SK-N-SH (cell line): ENCODE data around the gene CSTPP1. TPM values are rescaled to one million over a fixed set of nuclear protein-coding genes. Genes with fewer than 3 reads are reported as not detected.

Experiments used
- CTCF ChIA-PET: fragments of 300-600, 350-600 bp; formaldehyde crosslinking; extraction: SDS; loops from one replicate; lab custom pipeline; 2021; lab: Yijun Ruan, JAX
- POLR2A ChIA-PET: fragments of 350-600 bp; sonication (Branson Sonifier 250); formaldehyde crosslinking; extraction: SDS; loops from one replicate; lab custom pipeline; 2020; ENCODE audit warnings: antibody characterized with exemption, inconsistent platforms; lab: Yijun Ruan, JAX
- DNase-seq: peaks from one replicate; pipeline ENCODE4 v3.0.0; 2012
- H2AFZ ChIP-seq: fragments of 200-600 bp; sonication (generic); 2 replicates; pipeline ENCODE4 v1.8.1; 2016; ENCODE audit warnings: antibody characterized with exemption, mild to moderate bottlenecking, low read depth
- H3F3A ChIP-seq: fragments of 200-600 bp; sonication (generic); replicated peaks from 2 replicates; pipeline ENCODE3; 2016; ENCODE audit warnings: antibody characterized with exemption, mild to moderate bottlenecking; ENCODE audit not compliant: insufficient read depth
- H3K27ac ChIP-seq, 2 experiments: fragments of 200-500 bp in 1 of 2; fragments of 200-600 bp in 1 of 2; sonication (Bioruptor generic) in 1 of 2; sonication (generic), shearing (Covaris generic) in 1 of 2; 2 replicates each; pipeline versions ENCODE4 v1.5.1 to v1.6.1; 2014 to 2016; ENCODE audit warnings: low read depth in 2 of 2, inconsistent platforms in 1 of 2, low read length in 1 of 2, mild to moderate bottlenecking in 1 of 2, mixed read lengths in 1 of 2
- H3K27me3 ChIP-seq: fragments of 200-600 bp; sonication (generic), shearing (Covaris generic); 2 replicates; pipeline ENCODE4 v1.6.1; 2016; ENCODE audit warnings: mixed run types; ENCODE audit not compliant: insufficient read depth
- H3K36me3 ChIP-seq, 2 experiments: fragments of 200-500 bp in 1 of 2; fragments of 200-600 bp in 1 of 2; sonication (Bioruptor generic) in 1 of 2; sonication (generic) in 1 of 2; replicated peaks in 1 of 2; 2 replicates each; pipeline versions ENCODE3 to v1.5.1; 2014 to 2016; ENCODE audit warnings: low read length in 1 of 2, mild to moderate bottlenecking in 1 of 2; ENCODE audit not compliant: insufficient read depth in 2 of 2, control insufficient read depth in 1 of 2
- H3K4me1 ChIP-seq, 2 experiments: fragments of 200-500 bp in 1 of 2; fragments of 200-600 bp in 1 of 2; sonication (Bioruptor generic) in 1 of 2; sonication (generic), shearing (Covaris generic) in 1 of 2; 2 replicates each; pipeline versions ENCODE4 v1.5.1 to v1.6.1; 2014 to 2016; ENCODE audit warnings: low read depth in 1 of 2, low read length in 1 of 2, mixed run types in 1 of 2; ENCODE audit not compliant: insufficient read depth in 2 of 2, control insufficient read depth in 1 of 2
- H3K4me2 ChIP-seq: fragments of 200-600 bp; sonication (generic), shearing (Covaris generic); 2 replicates; pipeline ENCODE4 v1.6.1; 2017; ENCODE audit warnings: mixed run types
- H3K4me3 ChIP-seq, 2 experiments: fragments of 200-500 bp in 1 of 2; fragments of 200-600 bp in 1 of 2; sonication (Bioruptor generic) in 1 of 2; sonication (generic), shearing (Covaris generic) in 1 of 2; 2 replicates each; pipeline versions ENCODE4 v1.5.1 to v1.8.1; 2014 to 2016; ENCODE audit warnings: low read depth in 2 of 2, inconsistent platforms in 1 of 2, low read length in 1 of 2, mild to moderate bottlenecking in 1 of 2, mixed read lengths in 1 of 2, moderate library complexity in 1 of 2
- H3K79me2 ChIP-seq: fragments of 200-600 bp; sonication (generic); 2 replicates; pipeline ENCODE4 v1.8.1; 2017; ENCODE audit warnings: mild to moderate bottlenecking; ENCODE audit not compliant: insufficient read depth
- H3K9ac ChIP-seq: fragments of 200-600 bp; sonication (generic); 2 replicates; pipeline ENCODE4 v1.6.1; 2017; ENCODE audit warnings: mixed run types
- H3K9me2 ChIP-seq: fragments of 200-600 bp; sonication (generic); 2 replicates; pipeline ENCODE4 v1.6.1; 2017; ENCODE audit warnings: mixed run types
- H3K9me3 ChIP-seq: fragments of 200-600 bp; sonication (generic); 2 replicates; pipeline ENCODE4 v1.6.1; 2017; ENCODE audit warnings: mixed run types, mild to moderate bottlenecking, moderate library complexity
- H4K20me1 ChIP-seq: fragments of 200-600 bp; sonication (generic); 2 replicates; pipeline ENCODE4 v1.6.1; 2017; ENCODE audit warnings: mild to moderate bottlenecking, mixed run types; ENCODE audit not compliant: insufficient read depth
- CHD2 ChIP-seq: fragments of 150-350 bp; IDR thresholded peaks from 2 replicates; pipeline ENCODE4 v1.6.1; 2018; ENCODE audit warnings: low read length; ENCODE audit not compliant: partially characterized antibody
- EP300 ChIP-seq, 2 experiments: IDR thresholded peaks; 2 replicates each; pipeline versions ENCODE4 v1.4.0 to v1.6.1; 2012; ENCODE audit warnings: borderline replicate concordance in 1 of 2, low read depth in 1 of 2, low read length in 1 of 2
- FOSL2 ChIP-seq: IDR thresholded peaks from 2 replicates; pipeline ENCODE4 v1.4.0; 2012; ENCODE audit warnings: low read depth, mild to moderate bottlenecking, moderate library complexity, borderline replicate concordance
- FOXJ3 ChIP-seq: sonication (generic); formaldehyde crosslinking; IDR thresholded peaks from 2 replicates; pipeline ENCODE4 v1.5.1; 2020; ENCODE audit warnings: mild to moderate bottlenecking, missing genetic modification reagents
- GABPA ChIP-seq: IDR thresholded peaks from 2 replicates; pipeline ENCODE4 v1.4.0; 2012; ENCODE audit warnings: low read depth, mild to moderate bottlenecking
- GATA2 ChIP-seq: sonication (generic); formaldehyde crosslinking; IDR thresholded peaks from 2 replicates; pipeline ENCODE4 v1.5.0; 2020; ENCODE audit warnings: mild to moderate bottlenecking, missing genetic modification reagents
- JUND ChIP-seq: IDR thresholded peaks from 2 replicates; pipeline ENCODE4 v1.4.0; 2012
- MEF2A ChIP-seq: IDR thresholded peaks from 2 replicates; pipeline ENCODE4 v1.4.0; 2012; ENCODE audit warnings: low read depth, borderline replicate concordance
- NFIC ChIP-seq: IDR thresholded peaks from 2 replicates; pipeline ENCODE4 v1.4.0; 2012; ENCODE audit warnings: borderline replicate concordance
- NRF1 ChIP-seq: IDR thresholded peaks from 2 replicates; pipeline ENCODE4 v1.6.1; 2012; ENCODE audit warnings: low read depth, mild to moderate bottlenecking, low read length
- POLR2AphosphoS5 ChIP-seq: IDR thresholded peaks from 2 replicates; pipeline ENCODE4 v1.6.1; 2012; ENCODE audit warnings: low read depth, low read length
- RAD21 ChIP-seq: IDR thresholded peaks from 2 replicates; pipeline ENCODE4 v1.6.1; 2012; ENCODE audit warnings: mild to moderate bottlenecking, low read length
- RFX5 ChIP-seq: IDR thresholded peaks from 2 replicates; pipeline ENCODE4 v1.6.1; 2012; ENCODE audit warnings: mild to moderate bottlenecking, improper control_type of control experiment, low read length
- SMC3 ChIP-seq: IDR thresholded peaks from 2 replicates; pipeline ENCODE4 v1.6.1; 2012; ENCODE audit warnings: low read depth, low read length, improper control_type of control experiment
- TAF1 ChIP-seq: IDR thresholded peaks from 2 replicates; pipeline ENCODE4 v1.6.1; 2012; ENCODE audit warnings: low read depth, mild to moderate bottlenecking, low read length, moderate library complexity, borderline replicate concordance
- TCF12 ChIP-seq: IDR thresholded peaks from 2 replicates; pipeline ENCODE4 v1.4.0; 2012
- TEAD4 ChIP-seq: IDR thresholded peaks from 2 replicates; pipeline ENCODE4 v1.4.0; 2012; ENCODE audit warnings: mild to moderate bottlenecking, borderline replicate concordance; ENCODE audit not compliant: insufficient read depth
- USF1 ChIP-seq: IDR thresholded peaks from 2 replicates; pipeline ENCODE4 v1.4.0; 2012; ENCODE audit warnings: low read depth, borderline replicate concordance
- WGBS: methylation state at CpG from one replicate; pipeline ENCODE4 v1.1.6; 2017; ENCODE audit warnings: low lambda C conversion rate; 5-methylcytosine and 5-hydroxymethylcytosine counted together
- polyA plus RNA-seq, 3 experiments: library from polyadenylated mRNA; depleted of rRNA; stranded (reverse); fragments of >200 nt; gene quantifications; 2 replicates each; pipeline ENCODE4 v1.2.3, GENCODE V29; 2012
- TF ChIP-seq, protein P1 (sequence below): fragments of 150-350 bp; IDR thresholded peaks from 2 replicates; pipeline ENCODE4 v1.6.1; 2017; ENCODE audit warnings: antibody characterized with exemption, low read length, low read depth, borderline replicate concordance
- TF ChIP-seq, protein P2 (sequence below): fragments of 150-350 bp; IDR thresholded peaks from 2 replicates; pipeline ENCODE4 v1.6.1; 2016; ENCODE audit warnings: mild to moderate bottlenecking, low read depth, low read length
- TF ChIP-seq, protein P3 (sequence below): IDR thresholded peaks from 2 replicates; pipeline ENCODE4 v1.4.0; 2012; ENCODE audit warnings: low read depth, borderline replicate concordance
- TF ChIP-seq, protein P4 (sequence below): IDR thresholded peaks from 2 replicates; pipeline ENCODE4 v1.4.0; 2012; ENCODE audit warnings: low read depth

CSTPP1 gene
- polyA plus RNA-seq, 1 of the 3 experiments (the other 2 are of a cell fraction) = 85.7 TPM

GRCh38 chr11:46953093-46953492, 16.5 kb downstream of the CSTPP1 start:
- no peak overlapping the region for H3K4me2 ChIP-seq
- CTCF ChIA-PET = interaction anchor here (2.5 kb wide), 1 partner anchor 200 kb away, joined by 10 read pairs; no protein-coding TSS in a partner anchor
- peaks cover 14% of the 10 kb centered on the region for H3F3A ChIP-seq
- H3K4me3 ChIP-seq = no peak overlapping the region
- H3K9me2 ChIP-seq = no peaks in the 10 kb centered on the region
- no peak for DNase-seq
- peaks cover 3 to 8% of the 10 kb centered on the region in 2 experiments for H3K36me3 ChIP-seq
- no peak overlapping the region for H2AFZ ChIP-seq
- no peak overlapping the region for H3K9ac ChIP-seq
- H3K27me3 ChIP-seq = no peaks in the 10 kb centered on the region
- POLR2A ChIA-PET = no interaction called here
- peaks cover 16% of the 10 kb centered on the region for H3K79me2 ChIP-seq
- no peaks in the 10 kb centered on the region for H3K9me3 ChIP-seq
- TF ChIP-seq TEAD4 (no peak), RAD21 (no peak), TCF12 (no peak), NFIC (no peak), EP300 (IDR thresholded peaks at IDR 0.05; ENCODE audit: borderline replicate concordance in 1 of 2, low read depth in 1 of 2, low read length in 1 of 2) (no peak), GATA2 (CRISPR knock-in tag) (no peak), TAF1 (no peak), SMC3 (no peak), FOXJ3 (no peak), GABPA (no peak)
- TF ChIP-seq, protein P1, sequence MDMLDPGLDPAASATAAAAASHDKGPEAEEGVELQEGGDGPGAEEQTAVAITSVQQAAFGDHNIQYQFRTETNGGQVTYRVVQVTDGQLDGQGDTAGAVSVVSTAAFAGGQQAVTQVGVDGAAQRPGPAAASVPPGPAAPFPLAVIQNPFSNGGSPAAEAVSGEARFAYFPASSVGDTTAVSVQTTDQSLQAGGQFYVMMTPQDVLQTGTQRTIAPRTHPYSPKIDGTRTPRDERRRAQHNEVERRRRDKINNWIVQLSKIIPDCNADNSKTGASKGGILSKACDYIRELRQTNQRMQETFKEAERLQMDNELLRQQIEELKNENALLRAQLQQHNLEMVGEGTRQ = no peak
- TF ChIP-seq, protein P2, sequence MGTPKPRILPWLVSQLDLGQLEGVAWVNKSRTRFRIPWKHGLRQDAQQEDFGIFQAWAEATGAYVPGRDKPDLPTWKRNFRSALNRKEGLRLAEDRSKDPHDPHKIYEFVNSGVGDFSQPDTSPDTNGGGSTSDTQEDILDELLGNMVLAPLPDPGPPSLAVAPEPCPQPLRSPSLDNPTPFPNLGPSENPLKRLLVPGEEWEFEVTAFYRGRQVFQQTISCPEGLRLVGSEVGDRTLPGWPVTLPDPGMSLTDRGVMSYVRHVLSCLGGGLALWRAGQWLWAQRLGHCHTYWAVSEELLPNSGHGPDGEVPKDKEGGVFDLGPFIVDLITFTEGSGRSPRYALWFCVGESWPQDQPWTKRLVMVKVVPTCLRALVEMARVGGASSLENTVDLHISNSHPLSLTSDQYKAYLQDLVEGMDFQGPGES = no peak
- TF ChIP-seq, protein P3, sequence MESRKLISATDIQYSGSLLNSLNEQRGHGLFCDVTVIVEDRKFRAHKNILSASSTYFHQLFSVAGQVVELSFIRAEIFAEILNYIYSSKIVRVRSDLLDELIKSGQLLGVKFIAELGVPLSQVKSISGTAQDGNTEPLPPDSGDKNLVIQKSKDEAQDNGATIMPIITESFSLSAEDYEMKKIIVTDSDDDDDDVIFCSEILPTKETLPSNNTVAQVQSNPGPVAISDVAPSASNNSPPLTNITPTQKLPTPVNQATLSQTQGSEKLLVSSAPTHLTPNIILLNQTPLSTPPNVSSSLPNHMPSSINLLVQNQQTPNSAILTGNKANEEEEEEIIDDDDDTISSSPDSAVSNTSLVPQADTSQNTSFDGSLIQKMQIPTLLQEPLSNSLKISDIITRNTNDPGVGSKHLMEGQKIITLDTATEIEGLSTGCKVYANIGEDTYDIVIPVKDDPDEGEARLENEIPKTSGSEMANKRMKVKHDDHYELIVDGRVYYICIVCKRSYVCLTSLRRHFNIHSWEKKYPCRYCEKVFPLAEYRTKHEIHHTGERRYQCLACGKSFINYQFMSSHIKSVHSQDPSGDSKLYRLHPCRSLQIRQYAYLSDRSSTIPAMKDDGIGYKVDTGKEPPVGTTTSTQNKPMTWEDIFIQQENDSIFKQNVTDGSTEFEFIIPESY = no peak
- TF ChIP-seq, protein P4, sequence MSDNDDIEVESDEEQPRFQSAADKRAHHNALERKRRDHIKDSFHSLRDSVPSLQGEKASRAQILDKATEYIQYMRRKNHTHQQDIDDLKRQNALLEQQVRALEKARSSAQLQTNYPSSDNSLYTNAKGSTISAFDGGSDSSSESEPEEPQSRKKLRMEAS = no peak
- H3K27ac ChIP-seq = no peak overlapping the region
- no peaks in the 10 kb centered on the region for H4K20me1 ChIP-seq
- H3K4me1 ChIP-seq = peaks cover 3 to 16% of the 10 kb centered on the region in 2 experiments
- 96% methylated on average over 5 of the region's 5 CpGs for WGBS

- CTCF ChIA-PET = no interaction called here
- Histone ChIP-seq H2AFZ (no peak overlapping the region), H3K4me2 (no peak overlapping the region), H3K27me3 (no peaks in the 10 kb centered on the region), H3K9me3 (peaks cover 9% of the 10 kb centered on the region; the same call in 1 of the 2 replicates), H3K36me3 (peaks cover 0 to 28% of the 10 kb centered on the region in 2 experiments), H3F3A (peaks cover 3% of the 10 kb centered on the region), H3K27ac (no peak overlapping the region), H3K4me3 (no peak overlapping the region; a peak in 1 of 4 replicates), H3K79me2 (peaks cover 40% of the 10 kb centered on the region), H3K9ac (no peak overlapping the region), H3K4me1 (no peaks in the 10 kb centered on the region), H3K9me2 (no peaks in the 10 kb centered on the region), H4K20me1 (no peaks in the 10 kb centered on the region)
- DNase-seq = no peak
- no CpG with 5 or more reads among the region's 1 CpG for WGBS
- TF ChIP-seq JUND (no peak), RAD21 (no peak), MEF2A (no peak), TAF1 (no peak), FOXJ3 (no peak), USF1 (no peak), FOSL2 (no peak), RFX5 (no peak), TEAD4 (no peak), CHD2 (no peak), POLR2AphosphoS5 (no peak), GATA2 (CRISPR knock-in tag) (no peak), NRF1 (no peak)
- TF ChIP-seq, protein P4 = no peak
- TF ChIP-seq, protein P2 = no peak
- POLR2A ChIA-PET = no interaction called here
Measured at GRCh38 chr11:46958777-46959176, 22.2 kb downstream of the CSTPP1 start.
